Thyroid gland (tissue), 4 donors: Measurements from ENCODE around the gene SCN7A. TPM values are rescaled to one million over a fixed set of nuclear protein-coding genes. Genes with fewer than 3 reads are reported as not detected.

Source experiments
- DNase-seq, 2 donors: peaks; one replicate each; pipeline ENCODE4 v3.0.0-alpha.2; 2019
- H3K27ac ChIP-seq, 3 donors: fragments of 200-600 bp; sonication (generic); 1 replicate in 2 of 3; 2 replicates in 1 of 3; pipeline ENCODE4 v1.5.1; 2016 to 2019; ENCODE audit warnings: mild to moderate bottlenecking in 1 of 3, moderate library complexity in 1 of 3
- H3K27me3 ChIP-seq: fragments of 200-600 bp; sonication (generic); one replicate; pipeline ENCODE4 v1.5.1; 2019
- H3K36me3 ChIP-seq, 2 donors: fragments of 200-600 bp; sonication (generic); one replicate each; pipeline ENCODE4 v1.5.1; 2016 to 2019
- H3K4me1 ChIP-seq, 2 donors: fragments of 200-600 bp; sonication (generic); one replicate each; pipeline ENCODE4 v1.5.1; 2017 to 2019
- H3K4me3 ChIP-seq, 3 donors: fragments of 200-600 bp; sonication (generic); replicated peaks in 1 of 3; 1 replicate in 2 of 3; 2 replicates in 1 of 3; pipeline ENCODE4 v1.5.1; 2016; ENCODE audit warnings: mild to moderate bottlenecking in 1 of 3
- H3K9me3 ChIP-seq: fragments of 200-600 bp; sonication (generic); one replicate; pipeline ENCODE4 v1.5.1; 2017
- CTCF ChIP-seq, 6 experiments: fragments of 200-600 bp in 3 of 6; fragments of 450-650 bp in 3 of 6; sonication (generic) in 3 of 6; IDR thresholded peaks; one replicate each; pipeline ENCODE4 v1.5.1; 2016 to 2019; ENCODE audit warnings: antibody characterized with exemption in 6 of 6, mild to moderate bottlenecking in 2 of 6, inconsistent platforms in 1 of 6, moderate library complexity in 1 of 6
- POLR2A ChIP-seq, 2 donors: fragments of 450-650 bp; IDR thresholded peaks; one replicate each; pipeline ENCODE4 v1.6.1; 2017; ENCODE audit warnings: antibody characterized with exemption in 2 of 2, mild to moderate bottlenecking in 2 of 2, moderate library complexity in 1 of 2
- WGBS, 2 donors: methylation state at CpG; one replicate each; pipeline ENCODE4 v1.1.5; 2017; 5-methylcytosine and 5-hydroxymethylcytosine counted together
- intact Hi-C: fragments of 100-400 bp; cut with DNase I; formaldehyde crosslinking; loops from one replicate; pipeline ENCODE4 v1.15.1; 2023
- total RNA-seq, 4 donors: library from RNA; depleted of rRNA; stranded (reverse); fragments of >200 nt; gene quantifications; one replicate each; pipeline ENCODE4 v1.2.3, GENCODE V29; 2016

Gene SCN7A
- total RNA-seq, 4 donors from 2014 or later, result 1.6 to 3.0 (median 2.1) TPM

- intact Hi-C loops, result no loop called here
- no peaks in the 10 kb centered on the region for H3K9me3 ChIP-seq
- no peak for TF ChIP-seq CTCF (IDR thresholded peaks at IDR 0.05)
- no peak for TF ChIP-seq POLR2A (IDR thresholded peaks at IDR 0.05)
- DNase-seq, result no peak
- H3K27me3 ChIP-seq, result no peaks in the 10 kb centered on the region
- 49 to 63% methylated on average over 2 of the region's 2 CpGs for WGBS, 2 donors
- no peak overlapping the region for H3K27ac ChIP-seq
- H3K4me3 ChIP-seq, result no peak overlapping the region
- H3K4me1 ChIP-seq, result peaks cover 0 to 10% of the 10 kb centered on the region in 2 donors
- no peaks in the 10 kb centered on the region for H3K36me3 ChIP-seq
These were observed 120.9 kb downstream of the SCN7A start for GRCh38 chr2:166373105-166373504.

- no peaks in the 10 kb centered on the region for H3K27me3 ChIP-seq
These were observed 122.0 kb downstream of the SCN7A start for GRCh38 chr2:166372046-166372445.

GRCh38 chr2:166365803-166366420 lies 128.1 kb downstream of the SCN7A start:
- TF ChIP-seq POLR2A (IDR thresholded peaks at IDR 0.05), result no peak
- no peak for TF ChIP-seq CTCF (IDR thresholded peaks at IDR 0.05)
- H3K27ac ChIP-seq, result no peak overlapping the region
- intact Hi-C loops, result no loop called here
- DNase-seq, result no peak
- H3K4me3 ChIP-seq, result no peak overlapping the region
- H3K4me1 ChIP-seq, result no peaks in the 10 kb centered on the region
- H3K9me3 ChIP-seq, result no peaks in the 10 kb centered on the region
- WGBS, 2 donors, result 84 to 89% methylated on average over 6 of the region's 6 CpGs
- H3K27me3 ChIP-seq, result no peaks in the 10 kb centered on the region
- no peaks in the 10 kb centered on the region for H3K36me3 ChIP-seq

More at GRCh38 chr2:166372046-166372445, 122.0 kb downstream of the SCN7A start:
- peaks cover 0 to 10% of the 10 kb centered on the region in 2 donors for H3K4me1 ChIP-seq
- no peak for DNase-seq
- intact Hi-C loops, result no loop called here
- no peak overlapping the region for H3K27ac ChIP-seq
- 77 to 78% methylated on average over 2 of the region's 2 CpGs for WGBS, 2 donors
- H3K36me3 ChIP-seq, result no peaks in the 10 kb centered on the region
- TF ChIP-seq CTCF (IDR thresholded peaks at IDR 0.05), result no peak
- TF ChIP-seq POLR2A (IDR thresholded peaks at IDR 0.05), result no peak
- no peaks in the 10 kb centered on the region for H3K9me3 ChIP-seq
- no peak overlapping the region for H3K4me3 ChIP-seq

- H3K27ac ChIP-seq, result no peak overlapping the region
- H3K4me1 ChIP-seq, result no peaks in the 10 kb centered on the region
- H3K9me3 ChIP-seq, result no peaks in the 10 kb centered on the region
- 91 to 94% methylated on average over 3 of the region's 3 CpGs for WGBS, 2 donors
- TF ChIP-seq POLR2A (IDR thresholded peaks at IDR 0.05) (no peak), CTCF (IDR thresholded peaks at IDR 0.05) (no peak)
- no peaks in the 10 kb centered on the region for H3K36me3 ChIP-seq
- no peaks in the 10 kb centered on the region for H3K27me3 ChIP-seq
- DNase-seq, result no peak
- intact Hi-C loops, result no loop called here
- H3K4me3 ChIP-seq, result no peak overlapping the region
These were observed 128.8 kb downstream of the SCN7A start for GRCh38 chr2:166365239-166365638.

- WGBS, 2 donors, result 89 to 92% methylated on average over 9 of the region's 9 CpGs
- no peak for DNase-seq
- TF ChIP-seq CTCF (IDR thresholded peaks at IDR 0.05) (no peak), POLR2A (IDR thresholded peaks at IDR 0.05) (no peak)
These were observed 129.4 kb downstream of the SCN7A start for GRCh38 chr2:166364476-166365161.

More at GRCh38 chr2:166364476-166365161, 129.4 kb downstream of the SCN7A start:
- Histone ChIP-seq H3K4me3 (no peak overlapping the region), H3K9me3 (no peaks in the 10 kb centered on the region), H3K27me3 (no peaks in the 10 kb centered on the region), H3K27ac (no peak overlapping the region), H3K4me1 (no peaks in the 10 kb centered on the region), H3K36me3 (no peaks in the 10 kb centered on the region)
- intact Hi-C loops, result no loop called here
